K562 (cell line): ENCODE measurements around the gene IGSF21. TPM values are rescaled to one million over a fixed set of nuclear protein-coding genes. Genes with fewer than 3 reads are reported as not detected.

Experiments used
- ATAC-seq: fragments of 200-7000 bp; cut with Tn5 transposase; 3 replicates; pipeline ENCODE4 v1.9.1; 2020; ENCODE audit warnings: moderate library complexity
- BruUV-seq: library from RNA; stranded (reverse); fragments of 400-500 nt; replicated peaks from 2 replicates; lab custom pipeline; 2021; lab: Mats Ljungman, UMichigan
- CTCF ChIA-PET: fragments of 300-600 bp; formaldehyde crosslinking; extraction: SDS; loops from one replicate; lab custom pipeline; 2021; ENCODE audit warnings: low intra/inter-chr PET ratio; lab: Yijun Ruan, JAX
- POLR2A ChIA-PET: fragments of 300-600, 350-650 bp; sonication (Branson Sonifier 250); formaldehyde crosslinking; extraction: SDS; loops from one replicate; lab custom pipeline; 2021; ENCODE audit warnings: antibody characterized with exemption, inconsistent platforms; lab: Yijun Ruan, JAX
- DNase-seq, 4 experiments: peaks; one replicate each; pipeline versions ENCODE4 v3.0.0 to v3.0.0-alpha.2; 2011 to 2018; ENCODE audit warnings: low spot score in 3 of 4, mixed read lengths in 3 of 4; ENCODE audit errors: extremely low read depth in 1 of 4
- FAIRE-seq: peaks from 2 replicates; lab custom pipeline; 2011; peaks lifted over from hg19 to GRCh38; lab: Jason Lieb, UNC
- H2AFZ ChIP-seq: 2 replicates; pipeline ENCODE4 v1.6.0; 2011; ENCODE audit warnings: low read depth, low read length, control low read depth, inconsistent platforms
- H3K27ac ChIP-seq: fragments of 200-600 bp; 3 replicates; pipeline ENCODE4 v1.8.0; 2011; ENCODE audit warnings: low read depth, mild to moderate bottlenecking, control low read depth, inconsistent platforms, low read length, moderate library complexity, mixed read lengths; ENCODE audit errors: extremely low read depth
- H3K27me3 ChIP-seq, 2 experiments: fragments of 300-600 bp in 1 of 2; 2 replicates in 1 of 2; 3 replicates in 1 of 2; pipeline versions ENCODE4 v1.6.0 to v1.8.0; 2011; ENCODE audit warnings: inconsistent platforms in 2 of 2, low read length in 2 of 2, mild to moderate bottlenecking in 1 of 2, mixed read lengths in 1 of 2, moderate library complexity in 1 of 2; ENCODE audit not compliant: control insufficient read depth in 2 of 2, insufficient read depth in 2 of 2
- H3K36me3 ChIP-seq: fragments of 300-600 bp; 3 replicates; pipeline ENCODE4 v1.8.0; 2011; ENCODE audit warnings: mild to moderate bottlenecking, low read length, inconsistent platforms; ENCODE audit not compliant: control insufficient read depth, insufficient read depth
- H3K4me1 ChIP-seq, 2 experiments: fragments of 200-600 bp in 1 of 2; replicated peaks in 1 of 2; 2 replicates in 1 of 2; 3 replicates in 1 of 2; pipeline versions ENCODE4 v1.5.1 to v1.8.0; 2011; ENCODE audit warnings: inconsistent platforms in 2 of 2, low read length in 2 of 2, mild to moderate bottlenecking in 1 of 2, mixed read lengths in 1 of 2, moderate library complexity in 1 of 2; ENCODE audit not compliant: control insufficient read depth in 2 of 2, insufficient read depth in 2 of 2
- H3K4me2 ChIP-seq: 2 replicates; pipeline ENCODE4 v1.6.1; 2011; ENCODE audit warnings: low read length, control low read depth, inconsistent platforms, mixed read lengths; ENCODE audit not compliant: insufficient read depth
- H3K4me3 ChIP-seq: fragments of 200-600 bp; sonication (generic), shearing (Covaris generic); 2 replicates; pipeline ENCODE4 v1.5.1; 2016; ENCODE audit warnings: control low read depth, inconsistent platforms
- H3K79me2 ChIP-seq: fragments of 200-600 bp; 3 replicates; pipeline ENCODE4 v1.8.0; 2011; ENCODE audit warnings: low read length, inconsistent platforms; ENCODE audit not compliant: control insufficient read depth, insufficient read depth
- H3K9ac ChIP-seq, 2 experiments: 2 replicates each; pipeline versions ENCODE4 v1.6.0 to v1.6.1; 2011; ENCODE audit warnings: low read depth in 2 of 2, low read length in 2 of 2, control low read depth in 1 of 2, inconsistent platforms in 1 of 2, mild to moderate bottlenecking in 1 of 2, mixed read lengths in 1 of 2; ENCODE audit not compliant: insufficient read depth in 1 of 2
- H3K9me1 ChIP-seq: one replicate; pipeline ENCODE4 v1.6.0; 2011; ENCODE audit warnings: inconsistent platforms, mild to moderate bottlenecking, low read length, moderate library complexity; ENCODE audit not compliant: control insufficient read depth, insufficient read depth
- H3K9me3 ChIP-seq: replicated peaks from 2 replicates; pipeline ENCODE4 v1.5.1; 2011; ENCODE audit warnings: low read depth, low read length, inconsistent platforms; ENCODE audit not compliant: control insufficient read depth, insufficient read depth
- H4K20me1 ChIP-seq: replicated peaks from 2 replicates; pipeline ENCODE4 v1.6.1; 2011; ENCODE audit warnings: low read length, inconsistent platforms, mixed read lengths; ENCODE audit not compliant: control insufficient read depth, insufficient read depth
- GTF2A2 ChIP-seq: IDR thresholded peaks from 2 replicates; pipeline ENCODE4 v1.6.1; 2016; ENCODE audit warnings: mild to moderate bottlenecking, missing genetic modification characterization, missing compliant biosample characterization
- GTF2B ChIP-seq: IDR thresholded peaks from 2 replicates; pipeline ENCODE4 v1.6.1; 2011; ENCODE audit not compliant: insufficient read length; ENCODE audit errors: extremely low read depth
- POLR2AphosphoS2 ChIP-seq: IDR thresholded peaks from 2 replicates; pipeline ENCODE4 v1.6.1; 2012; ENCODE audit warnings: low read length, improper control_type of control experiment
- ZHX1 ChIP-seq: fragments of 150-350 bp; conservative IDR thresholded peaks from 2 replicates; pipeline ENCODE4 v1.6.1; 2014; ENCODE audit warnings: low read length
- ZNF24 ChIP-seq: fragments of 450-650 bp; IDR thresholded peaks from 2 replicates; pipeline ENCODE4 v1.6.1; 2016
- ZNF3 ChIP-seq: fragments of 250-450 bp; sonication (Bioruptor Pico); IDR thresholded peaks from 2 replicates; pipeline ENCODE4 v1.5.0; 2021; ENCODE audit warnings: mild to moderate bottlenecking, moderate library complexity
- ZNF445 ChIP-seq: fragments of 250-450 bp; sonication (Bioruptor Pico); IDR thresholded peaks from 2 replicates; pipeline ENCODE4 v1.4.0; 2020; ENCODE audit warnings: low read depth, mild to moderate bottlenecking, moderate library complexity
- WGBS: fragments of 100-300 bp; shearing (Covaris generic); methylation state at CpG from one replicate; pipeline ENCODE4 v1.1.6; 2016; ENCODE audit warnings: low coverage, mixed read lengths; ENCODE audit not compliant: insufficient coverage; ENCODE audit errors: missing lambda C conversion rate; 5-methylcytosine and 5-hydroxymethylcytosine counted together
- in situ Hi-C: fragments of 300-500 bp; cut with MboI; formaldehyde crosslinking; loops from 4 replicates; pipeline ENCODE4 v1.15.0; 2018; ENCODE audit warnings: inconsistent platforms, mixed read lengths
- intact Hi-C: fragments of 100-400 bp; cut with micrococcal nuclease; formaldehyde crosslinking; loops from 2 replicates; pipeline ENCODE4 v1.14.2; 2022
- polyA plus RNA-seq, 8 experiments: library from polyadenylated mRNA; depleted of rRNA in 4 of 8; stranded (reverse) in 5 of 8; unstranded in 3 of 8; fragments of >200 nt; fragmentation: Nextera tagmentation in 2 of 8; fragmentation: Illumina TruSeq in 1 of 8; extraction: Ambion mirVana in 2 of 8; extraction: Trizol in 1 of 8; gene quantifications; 2 replicates each; pipeline versions ENCODE4 v1.2.1 to v1.2.3, GENCODE V29; 2011 to 2014; ENCODE audit warnings: inconsistent platforms in 1 of 8, missing spikeins in 1 of 8
- total RNA-seq, 7 experiments: library from RNA; depleted of rRNA in 6 of 7; stranded (reverse); fragments of >200 nt in 6 of 7; fragmentation: Illumina TruSeq in 2 of 7; extraction: Trizol in 2 of 7; gene quantifications; 2 replicates each; pipeline versions ENCODE4 v1.2.1 to v1.2.3, GENCODE V29; 2011 to 2021; ENCODE audit warnings: low replicate concordance in 1 of 7

Gene IGSF21
- total and polyA plus RNA-seq, 9 of the 15 experiments (the other 6 are each of a cell fraction or from before 2014, with no cell fraction given), result not detected

- TF ChIP-seq ZHX1, result no peak
- no peak for TF ChIP-seq ZNF3
Observed at GRCh38 chr1:18104546-18105100, 3.0 kb upstream of the IGSF21 start (continued).

- H3K9me1 ChIP-seq, result no peaks in the 10 kb centered on the region
- peak; percentile 84 for TF ChIP-seq ZNF24
- no peak for TF ChIP-seq GTF2A2 (tag)
- TF ChIP-seq GTF2B, result no peak
- TF ChIP-seq ZNF445 (CRISPR knock-in tag), result no peak
- TF ChIP-seq POLR2AphosphoS2, result no peak
- in situ Hi-C loops, result loop anchor here (10.0 kb wide), 1 partner anchor 180 kb away; no protein-coding TSS in a partner anchor
Observed at GRCh38 chr1:18105196-18105595, 2.4 kb upstream of the IGSF21 start.

More at GRCh38 chr1:18105196-18105595, 2.4 kb upstream of the IGSF21 start:
- no peaks in the 10 kb centered on the region for H3K9me3 ChIP-seq
- H3K27me3 ChIP-seq, result peaks cover 0 to 18% of the 10 kb centered on the region in 2 experiments; a peak in 2 of 5 replicates
- WGBS, result 6% methylated on average over 4 of the region's 4 CpGs
- ATAC-seq (no peak), DNase-seq (no peak), FAIRE-seq (no peak)
- no TSS peak for BruUV-seq
- H3K4me3 ChIP-seq, result no peak overlapping the region
- 0 out of 2 replicates have a peak, but pooled peaks cover 5% of the 10 kb centered on the region for H4K20me1 ChIP-seq
- no peaks in the 10 kb centered on the region for H3K36me3 ChIP-seq
- no peak overlapping the region for H3K9ac ChIP-seq
- peaks cover 0 to 9% of the 10 kb centered on the region in 2 experiments; a peak in 2 of 5 replicates for H3K4me1 ChIP-seq
- no peak overlapping the region for H2AFZ ChIP-seq
- POLR2A ChIA-PET, result no interaction called here
- H3K27ac ChIP-seq, result no peak overlapping the region
- no peaks in the 10 kb centered on the region for H3K79me2 ChIP-seq
- intact Hi-C loops, result loop anchor here (10.0 kb wide), 2 partner anchors 120 to 440 kb away; no protein-coding TSS in a partner anchor
- H3K4me2 ChIP-seq, result no peak overlapping the region
- CTCF ChIA-PET, result no interaction called here
